ENCODE measurements around the gene RAET1L.

DNA sequence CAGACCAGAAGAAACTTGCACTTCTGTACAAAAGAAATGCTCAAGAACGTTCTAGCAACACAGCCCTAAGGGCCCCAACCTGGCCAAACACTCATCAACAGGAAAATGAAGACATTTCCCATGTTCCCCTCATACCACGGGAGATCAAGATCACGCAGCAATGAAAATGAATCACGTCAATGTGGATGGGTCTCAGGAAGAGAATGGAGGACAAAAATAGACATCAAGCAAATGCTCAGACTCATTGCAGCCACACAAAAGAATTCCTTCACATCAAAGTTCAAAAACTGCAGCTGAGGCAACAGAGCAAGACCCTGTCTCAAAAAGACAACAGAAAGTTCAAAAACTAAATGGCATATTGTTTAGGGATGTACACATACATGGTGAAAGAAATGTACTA is 25.5 kb upstream of the RAET1L start:
- TF ChIP-seq, protein P1, sequence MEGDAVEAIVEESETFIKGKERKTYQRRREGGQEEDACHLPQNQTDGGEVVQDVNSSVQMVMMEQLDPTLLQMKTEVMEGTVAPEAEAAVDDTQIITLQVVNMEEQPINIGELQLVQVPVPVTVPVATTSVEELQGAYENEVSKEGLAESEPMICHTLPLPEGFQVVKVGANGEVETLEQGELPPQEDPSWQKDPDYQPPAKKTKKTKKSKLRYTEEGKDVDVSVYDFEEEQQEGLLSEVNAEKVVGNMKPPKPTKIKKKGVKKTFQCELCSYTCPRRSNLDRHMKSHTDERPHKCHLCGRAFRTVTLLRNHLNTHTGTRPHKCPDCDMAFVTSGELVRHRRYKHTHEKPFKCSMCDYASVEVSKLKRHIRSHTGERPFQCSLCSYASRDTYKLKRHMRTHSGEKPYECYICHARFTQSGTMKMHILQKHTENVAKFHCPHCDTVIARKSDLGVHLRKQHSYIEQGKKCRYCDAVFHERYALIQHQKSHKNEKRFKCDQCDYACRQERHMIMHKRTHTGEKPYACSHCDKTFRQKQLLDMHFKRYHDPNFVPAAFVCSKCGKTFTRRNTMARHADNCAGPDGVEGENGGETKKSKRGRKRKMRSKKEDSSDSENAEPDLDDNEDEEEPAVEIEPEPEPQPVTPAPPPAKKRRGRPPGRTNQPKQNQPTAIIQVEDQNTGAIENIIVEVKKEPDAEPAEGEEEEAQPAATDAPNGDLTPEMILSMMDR (IDR thresholded peaks at IDR 0.05) = no peak
- TF ChIP-seq POLR2A (IDR thresholded peaks at IDR 0.05) = no peak

Data from lower leg skin (tissue), 3 donors.